Measurements from ENCODE around the gene SLC35F5.
A peak's percentile ranks its signal among the peaks of the same experiment; 100 is the strongest.
"Not testable (repeated sequence)": the region's sequence is repeated elsewhere in the genome, so short reads cannot be mapped to it uniquely, and the experiment has no call there.

SLC35F5 gene

GRCh38 chr2:113685471-113685870 is 71.0 kb downstream of the SLC35F5 start:
- Histone ChIP-seq H3K9me3 (ENCODE audit: control extremely low read depth in 1 of 5, control insufficient read depth in 4 of 5, insufficient read depth in 2 of 5, low read depth in 1 of 5, low read length in 4 of 5) (peaks cover 0 to 3% (median 0%) of the 10 kb centered on the region in 5 experiments), H3K27me3 (replicated peaks in 2 of 5; ENCODE audit: control insufficient read depth in 4 of 5, insufficient read depth in 5 of 5, low read length in 4 of 5) (no peaks in the 10 kb centered on the region), H3K27ac (ENCODE audit: insufficient read depth in 1 of 2, low read depth in 1 of 2, low read length in 2 of 2, poor library complexity in 1 of 2, severe bottlenecking in 2 of 2) (no peak overlapping the region), H3K36me3 (ENCODE audit: control insufficient read depth in 4 of 4, insufficient read depth in 4 of 4, low read length in 3 of 4) (no peaks in the 10 kb centered on the region), H3K4me3 (ENCODE audit: control insufficient read depth in 1 of 7, extremely low read depth in 1 of 7, insufficient read depth in 4 of 7, low read depth in 2 of 7, low read length in 6 of 7) (no peak overlapping the region), H3K4me1 (ENCODE audit: control extremely low read depth in 1 of 4, control insufficient read depth in 4 of 4, insufficient read depth in 4 of 4, low read length in 3 of 4) (no peaks in the 10 kb centered on the region)
- CTCF ChIA-PET, result interaction anchor here (1.0 kb wide), 1 partner anchor 15 kb away, joined by 3 read pairs; no protein-coding TSS in a partner anchor
- POLR2A ChIA-PET, result interaction anchor here (0.7 kb wide), 1 partner anchor 8 kb away, joined by 3 read pairs; no protein-coding TSS in a partner anchor
- DNase-seq, result no peak
- 100% methylated on average over 2 of the region's 8 CpGs for WGBS (ENCODE audit: insufficient coverage)

- Histone ChIP-seq H3K27ac (ENCODE audit: insufficient read depth in 1 of 2, low read depth in 1 of 2, low read length in 2 of 2, poor library complexity in 1 of 2, severe bottlenecking in 2 of 2) (no peak overlapping the region), H3K9me3 (ENCODE audit: control extremely low read depth in 1 of 5, control insufficient read depth in 4 of 5, insufficient read depth in 2 of 5, low read depth in 1 of 5, low read length in 4 of 5) (peaks cover 0 to 3% (median 0%) of the 10 kb centered on the region in 5 experiments), H3K4me3 (ENCODE audit: control insufficient read depth in 1 of 7, extremely low read depth in 1 of 7, insufficient read depth in 4 of 7, low read depth in 2 of 7, low read length in 6 of 7) (no peak overlapping the region), H3K27me3 (replicated peaks in 2 of 5; ENCODE audit: control insufficient read depth in 4 of 5, insufficient read depth in 5 of 5, low read length in 4 of 5) (no peaks in the 10 kb centered on the region), H3K4me1 (ENCODE audit: control extremely low read depth in 1 of 4, control insufficient read depth in 4 of 4, insufficient read depth in 4 of 4, low read length in 3 of 4) (no peaks in the 10 kb centered on the region), H3K36me3 (ENCODE audit: control insufficient read depth in 4 of 4, insufficient read depth in 4 of 4, low read length in 3 of 4) (no peaks in the 10 kb centered on the region)
- POLR2A ChIA-PET, result no interaction called here
- CTCF ChIA-PET, result interaction anchor here (1.4 kb wide), 1 partner anchor 22 kb away, joined by 3 read pairs; no protein-coding TSS in a partner anchor
- WGBS (ENCODE audit: insufficient coverage), result 96% methylated on average over 6 of the region's 8 CpGs
- DNase-seq, result no peak
These were observed 77.0 kb downstream of the SLC35F5 start for GRCh38 chr2:113679457-113679856.

- Histone ChIP-seq H3K27me3 (replicated peaks in 2 of 5; ENCODE audit: control insufficient read depth in 4 of 5, insufficient read depth in 5 of 5, low read length in 4 of 5) (no peaks in the 10 kb centered on the region), H3K9me3 (ENCODE audit: control extremely low read depth in 1 of 5, control insufficient read depth in 4 of 5, insufficient read depth in 2 of 5, low read depth in 1 of 5, low read length in 4 of 5) (peaks cover 0 to 3% (median 3%) of the 10 kb centered on the region in 5 experiments), H3K4me1 (ENCODE audit: control extremely low read depth in 1 of 4, control insufficient read depth in 4 of 4, insufficient read depth in 4 of 4, low read length in 3 of 4) (peaks cover 0 to 5% (median 2%) of the 10 kb centered on the region in 4 experiments), H3K4me3 (ENCODE audit: control insufficient read depth in 1 of 7, extremely low read depth in 1 of 7, insufficient read depth in 4 of 7, low read depth in 2 of 7, low read length in 6 of 7) (no peak overlapping the region), H3K36me3 (ENCODE audit: control insufficient read depth in 4 of 4, insufficient read depth in 4 of 4, low read length in 3 of 4) (no peaks in the 10 kb centered on the region), H3K27ac (ENCODE audit: insufficient read depth in 1 of 2, low read depth in 1 of 2, low read length in 2 of 2, poor library complexity in 1 of 2, severe bottlenecking in 2 of 2) (no peak overlapping the region)
- ChIA-PET CTCF (no interaction called here), POLR2A (no interaction called here)
- WGBS (ENCODE audit: insufficient coverage), result 100% methylated on average over 2 of the region's 2 CpGs
- DNase-seq, result no peak
These were observed 79.1 kb downstream of the SLC35F5 start for GRCh38 chr2:113677330-113677729.

GRCh38 chr2:113676623-113677266 is 79.7 kb downstream of the SLC35F5 start:
- CTCF ChIA-PET, result no interaction called here
- POLR2A ChIA-PET, result no interaction called here
- H3K27ac ChIP-seq (ENCODE audit: insufficient read depth in 1 of 2, low read depth in 1 of 2, low read length in 2 of 2, poor library complexity in 1 of 2, severe bottlenecking in 2 of 2), result no peak overlapping the region
- H3K4me1 ChIP-seq (ENCODE audit: control extremely low read depth in 1 of 4, control insufficient read depth in 4 of 4, insufficient read depth in 4 of 4, low read length in 3 of 4), result peaks cover 0 to 7% (median 6%) of the 10 kb centered on the region in 4 experiments
- H3K4me3 ChIP-seq (ENCODE audit: control insufficient read depth in 1 of 7, extremely low read depth in 1 of 7, insufficient read depth in 4 of 7, low read depth in 2 of 7, low read length in 6 of 7), result no peak overlapping the region
- DNase-seq, result no peak
- H3K27me3 ChIP-seq (replicated peaks in 2 of 5; ENCODE audit: control insufficient read depth in 4 of 5, insufficient read depth in 5 of 5, low read length in 4 of 5), result no peaks in the 10 kb centered on the region
- H3K36me3 ChIP-seq (ENCODE audit: control insufficient read depth in 4 of 4, insufficient read depth in 4 of 4, low read length in 3 of 4), result no peaks in the 10 kb centered on the region
- 100% methylated on average over 2 of the region's 4 CpGs for WGBS (ENCODE audit: insufficient coverage)
- H3K9me3 ChIP-seq (ENCODE audit: control extremely low read depth in 1 of 5, control insufficient read depth in 4 of 5, insufficient read depth in 2 of 5, low read depth in 1 of 5, low read length in 4 of 5), result peaks cover 0 to 3% (median 1%) of the 10 kb centered on the region in 5 experiments

GRCh38 chr2:113675875-113676274 is 80.6 kb downstream of the SLC35F5 start:
- no peaks in the 10 kb centered on the region for H3K36me3 ChIP-seq (ENCODE audit: control insufficient read depth in 4 of 4, insufficient read depth in 4 of 4, low read length in 3 of 4)
- H3K4me3 ChIP-seq (ENCODE audit: control insufficient read depth in 1 of 7, extremely low read depth in 1 of 7, insufficient read depth in 4 of 7, low read depth in 2 of 7, low read length in 6 of 7), result no peak overlapping the region
- ChIA-PET POLR2A (no interaction called here), CTCF (no interaction called here)
- no peaks in the 10 kb centered on the region for H3K27me3 ChIP-seq (replicated peaks in 2 of 5; ENCODE audit: control insufficient read depth in 4 of 5, insufficient read depth in 5 of 5, low read length in 4 of 5)
- H3K9me3 ChIP-seq (ENCODE audit: control extremely low read depth in 1 of 5, control insufficient read depth in 4 of 5, insufficient read depth in 2 of 5, low read depth in 1 of 5, low read length in 4 of 5), result peaks cover 0 to 3% (median 0%) of the 10 kb centered on the region in 5 experiments
- 94% methylated on average over 7 of the region's 9 CpGs for WGBS (ENCODE audit: insufficient coverage)
- H3K4me1 ChIP-seq (ENCODE audit: control extremely low read depth in 1 of 4, control insufficient read depth in 4 of 4, insufficient read depth in 4 of 4, low read length in 3 of 4), result peaks cover 0 to 7% (median 6%) of the 10 kb centered on the region in 4 experiments
- H3K27ac ChIP-seq (ENCODE audit: insufficient read depth in 1 of 2, low read depth in 1 of 2, low read length in 2 of 2, poor library complexity in 1 of 2, severe bottlenecking in 2 of 2), result no peak overlapping the region
- no peak for DNase-seq

GRCh38 chr2:113672326-113672932 is 84.0 kb downstream of the SLC35F5 start:
- Histone ChIP-seq H3K4me3 (ENCODE audit: control insufficient read depth in 1 of 7, extremely low read depth in 1 of 7, insufficient read depth in 4 of 7, low read depth in 2 of 7, low read length in 6 of 7) (peak overlapping the region in 1 of 7 experiments; percentile 8), H3K36me3 (ENCODE audit: control insufficient read depth in 4 of 4, insufficient read depth in 4 of 4, low read length in 3 of 4) (no peaks in the 10 kb centered on the region), H3K4me1 (ENCODE audit: control extremely low read depth in 1 of 4, control insufficient read depth in 4 of 4, insufficient read depth in 4 of 4, low read length in 3 of 4) (peaks cover 0 to 7% (median 6%) of the 10 kb centered on the region in 4 experiments), H3K27me3 (replicated peaks in 2 of 5; ENCODE audit: control insufficient read depth in 4 of 5, insufficient read depth in 5 of 5, low read length in 4 of 5) (no peaks in the 10 kb centered on the region), H3K9me3 (ENCODE audit: control extremely low read depth in 1 of 5, control insufficient read depth in 4 of 5, insufficient read depth in 2 of 5, low read depth in 1 of 5, low read length in 4 of 5) (peaks cover 0 to 3% (median 0%) of the 10 kb centered on the region in 5 experiments), H3K27ac (ENCODE audit: insufficient read depth in 1 of 2, low read depth in 1 of 2, low read length in 2 of 2, poor library complexity in 1 of 2, severe bottlenecking in 2 of 2) (no peak overlapping the region)
- peak in 2 of 3 donors; percentile 26 to 65 for DNase-seq
- ChIA-PET CTCF (no interaction called here), POLR2A (no interaction called here)
- 65% methylated on average over 6 of the region's 7 CpGs for WGBS (ENCODE audit: insufficient coverage)

- DNase-seq; H3K27ac ChIP-seq (ENCODE audit: insufficient read depth in 1 of 2, low read depth in 1 of 2, low read length in 2 of 2, poor library complexity in 1 of 2, severe bottlenecking in 2 of 2); H3K9me3 ChIP-seq (ENCODE audit: control extremely low read depth in 1 of 5, control insufficient read depth in 4 of 5, insufficient read depth in 2 of 5, low read depth in 1 of 5, low read length in 4 of 5); CTCF ChIA-PET; H3K36me3 ChIP-seq (ENCODE audit: control insufficient read depth in 4 of 4, insufficient read depth in 4 of 4, low read length in 3 of 4); H3K27me3 ChIP-seq (replicated peaks in 2 of 5; ENCODE audit: control insufficient read depth in 4 of 5, insufficient read depth in 5 of 5, low read length in 4 of 5); H3K4me3 ChIP-seq (ENCODE audit: control insufficient read depth in 1 of 7, extremely low read depth in 1 of 7, insufficient read depth in 4 of 7, low read depth in 2 of 7, low read length in 6 of 7); H3K4me1 ChIP-seq (ENCODE audit: control extremely low read depth in 1 of 4, control insufficient read depth in 4 of 4, insufficient read depth in 4 of 4, low read length in 3 of 4): not testable (repeated sequence)
- POLR2A ChIA-PET, result interaction anchor here (0.6 kb wide), 1 partner anchor 122 kb away, joined by 4 read pairs; no protein-coding TSS in a partner anchor
- 95% methylated on average over 7 of the region's 21 CpGs for WGBS (ENCODE audit: insufficient coverage)
These were observed 87.4 kb downstream of the SLC35F5 start for GRCh38 chr2:113669013-113669412.

Measured in common myeloid progenitor, CD34-positive (primary cell).